MM.1S (cell line): ENCODE data around the gene SLC5A3.

Experiments
- DNase-seq: peaks from one replicate; pipeline ENCODE4 v3.0.0-alpha.2; 2015
- H2AFZ ChIP-seq: fragments of 300-600 bp; sonication (generic); 2 replicates; pipeline ENCODE4 v1.6.0; 2016; ENCODE audit warnings: antibody characterized with exemption, low read length
- H3F3A ChIP-seq: fragments of 300-600 bp; sonication (generic); 2 replicates; pipeline ENCODE4 v1.6.1; 2016; ENCODE audit warnings: mild to moderate bottlenecking, antibody characterized with exemption, low read length, moderate library complexity, mixed read lengths; ENCODE audit not compliant: insufficient read depth
- H3K27ac ChIP-seq: fragments of 300-600 bp; sonication (generic); 2 replicates; pipeline ENCODE4 v1.5.1; 2016; ENCODE audit warnings: mild to moderate bottlenecking, low read length
- H3K27me3 ChIP-seq: fragments of 300-600 bp; sonication (generic); replicated peaks from 2 replicates; pipeline ENCODE4 v1.6.0; 2016; ENCODE audit warnings: low read length; ENCODE audit not compliant: insufficient read depth
- H3K36me3 ChIP-seq: fragments of 300-600 bp; sonication (generic); replicated peaks from 2 replicates; pipeline ENCODE4 v1.6.1; 2016; ENCODE audit warnings: mild to moderate bottlenecking, low read length, mixed read lengths; ENCODE audit not compliant: insufficient read depth
- H3K4me1 ChIP-seq: fragments of 300-600 bp; sonication (generic); 2 replicates; pipeline ENCODE4 v1.6.1; 2016; ENCODE audit warnings: low read length, mixed read lengths
- H3K4me2 ChIP-seq: fragments of 300-600 bp; sonication (generic); 2 replicates; pipeline ENCODE4 v1.6.0; 2016; ENCODE audit warnings: low read depth, low read length
- H3K4me3 ChIP-seq: fragments of 300-600 bp; sonication (generic); 2 replicates; pipeline ENCODE4 v1.5.1; 2016; ENCODE audit warnings: low read length, mixed read lengths
- H3K79me2 ChIP-seq: fragments of 300-600 bp; sonication (generic); 2 replicates; pipeline ENCODE4 v1.6.1; 2016; ENCODE audit warnings: mixed run types, low read length, mixed read lengths
- H3K9ac ChIP-seq: fragments of 300-600 bp; sonication (generic); 2 replicates; pipeline ENCODE4 v1.6.1; 2016; ENCODE audit warnings: low read length, mixed read lengths
- H3K9me2 ChIP-seq: fragments of 300-600 bp; sonication (generic); replicated peaks from 2 replicates; pipeline ENCODE4 v1.6.1; 2016; ENCODE audit warnings: mild to moderate bottlenecking, low read length, mixed read lengths; ENCODE audit not compliant: insufficient read depth
- H3K9me3 ChIP-seq: fragments of 300-600 bp; sonication (generic); replicated peaks from 2 replicates; pipeline ENCODE4 v1.6.1; 2016; ENCODE audit warnings: mild to moderate bottlenecking, low read length, mixed read lengths; ENCODE audit not compliant: insufficient read depth
- H4K20me1 ChIP-seq: fragments of 300-600 bp; sonication (generic); 2 replicates; pipeline ENCODE4 v1.6.1; 2016; ENCODE audit warnings: mild to moderate bottlenecking, low read length, moderate library complexity, mixed read lengths; ENCODE audit not compliant: insufficient read depth
- EZH2 ChIP-seq: fragments of 300-600 bp; sonication (generic); optimal IDR thresholded peaks from 2 replicates; pipeline ENCODE3; 2017; ENCODE audit warnings: low read depth, mild to moderate bottlenecking, antibody characterized with exemption, low read length, mixed read lengths
- EZH2phosphoT487 ChIP-seq: fragments of 300-600 bp; sonication (generic); IDR thresholded peaks from 2 replicates; pipeline ENCODE4 v1.6.1; 2018; ENCODE audit warnings: antibody characterized with exemption, low read length
- TF ChIP-seq, protein P1 (sequence below): fragments of 300-600 bp; sonication (generic); IDR thresholded peaks from 2 replicates; pipeline ENCODE4 v1.5.1; 2016; ENCODE audit warnings: antibody characterized with exemption, low read length, mixed read lengths

SLC5A3 gene

GRCh38 chr21:34109075-34109474, 35.7 kb downstream of the SLC5A3 start:
- no peak for DNase-seq
- Histone ChIP-seq H3K4me1 (no peaks in the 10 kb centered on the region), H3K9me3 (no peaks in the 10 kb centered on the region), H3K79me2 (no peaks in the 10 kb centered on the region), H3K27ac (no peak overlapping the region), H3K9me2 (no peaks in the 10 kb centered on the region), H3K9ac (no peak overlapping the region), H2AFZ (no peak overlapping the region), H4K20me1 (no peaks in the 10 kb centered on the region), H3K4me2 (no peak overlapping the region), H3K27me3 (no peaks in the 10 kb centered on the region), H3K4me3 (no peak overlapping the region), H3F3A (no peaks in the 10 kb centered on the region), H3K36me3 (no peaks in the 10 kb centered on the region)
- TF ChIP-seq EZH2phosphoT487 (no peak), EZH2 (no peak)
- TF ChIP-seq, protein P1, sequence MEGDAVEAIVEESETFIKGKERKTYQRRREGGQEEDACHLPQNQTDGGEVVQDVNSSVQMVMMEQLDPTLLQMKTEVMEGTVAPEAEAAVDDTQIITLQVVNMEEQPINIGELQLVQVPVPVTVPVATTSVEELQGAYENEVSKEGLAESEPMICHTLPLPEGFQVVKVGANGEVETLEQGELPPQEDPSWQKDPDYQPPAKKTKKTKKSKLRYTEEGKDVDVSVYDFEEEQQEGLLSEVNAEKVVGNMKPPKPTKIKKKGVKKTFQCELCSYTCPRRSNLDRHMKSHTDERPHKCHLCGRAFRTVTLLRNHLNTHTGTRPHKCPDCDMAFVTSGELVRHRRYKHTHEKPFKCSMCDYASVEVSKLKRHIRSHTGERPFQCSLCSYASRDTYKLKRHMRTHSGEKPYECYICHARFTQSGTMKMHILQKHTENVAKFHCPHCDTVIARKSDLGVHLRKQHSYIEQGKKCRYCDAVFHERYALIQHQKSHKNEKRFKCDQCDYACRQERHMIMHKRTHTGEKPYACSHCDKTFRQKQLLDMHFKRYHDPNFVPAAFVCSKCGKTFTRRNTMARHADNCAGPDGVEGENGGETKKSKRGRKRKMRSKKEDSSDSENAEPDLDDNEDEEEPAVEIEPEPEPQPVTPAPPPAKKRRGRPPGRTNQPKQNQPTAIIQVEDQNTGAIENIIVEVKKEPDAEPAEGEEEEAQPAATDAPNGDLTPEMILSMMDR = no peak

DNA sequence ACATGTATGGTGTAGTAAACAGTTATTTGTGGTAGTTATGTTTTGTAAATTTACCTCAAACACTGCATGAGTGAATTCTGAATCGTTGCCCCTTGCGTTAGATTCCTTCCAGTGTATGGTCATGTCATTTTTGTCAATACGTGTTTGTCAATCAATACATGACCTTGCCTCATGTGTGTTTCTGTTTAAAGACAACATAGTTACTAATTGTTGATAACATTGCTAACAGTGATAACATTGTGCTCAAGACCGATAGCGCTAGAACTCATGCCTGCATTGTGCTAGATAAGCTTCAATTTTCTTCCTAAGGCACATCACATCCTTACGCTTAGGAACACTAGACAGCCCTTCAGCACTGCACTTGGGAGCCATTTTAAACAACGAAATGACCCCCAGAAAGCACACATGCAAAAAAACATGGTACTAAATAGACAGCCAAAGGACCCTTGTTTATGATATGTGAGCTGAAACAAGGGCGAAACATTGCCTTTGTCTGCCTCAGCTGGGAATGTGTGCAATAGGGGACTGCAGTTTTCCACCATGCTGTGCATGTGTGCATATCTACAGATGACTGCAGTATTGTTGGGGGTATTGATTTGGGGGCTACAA, 37.3 kb downstream of the SLC5A3 start:
- Histone ChIP-seq H3K36me3 (no peaks in the 10 kb centered on the region), H3K4me2 (no peak overlapping the region), H3K9me2 (no peaks in the 10 kb centered on the region), H3K27ac (no peak overlapping the region), H3K4me1 (no peaks in the 10 kb centered on the region), H4K20me1 (no peaks in the 10 kb centered on the region), H3K27me3 (no peaks in the 10 kb centered on the region), H2AFZ (no peak overlapping the region), H3K4me3 (no peak overlapping the region), H3K9me3 (no peaks in the 10 kb centered on the region), H3K79me2 (no peaks in the 10 kb centered on the region), H3K9ac (no peak overlapping the region), H3F3A (no peaks in the 10 kb centered on the region)
- TF ChIP-seq EZH2phosphoT487 (no peak), EZH2 (no peak)
- TF ChIP-seq, protein P1 = no peak
- no peak for DNase-seq

DNA sequence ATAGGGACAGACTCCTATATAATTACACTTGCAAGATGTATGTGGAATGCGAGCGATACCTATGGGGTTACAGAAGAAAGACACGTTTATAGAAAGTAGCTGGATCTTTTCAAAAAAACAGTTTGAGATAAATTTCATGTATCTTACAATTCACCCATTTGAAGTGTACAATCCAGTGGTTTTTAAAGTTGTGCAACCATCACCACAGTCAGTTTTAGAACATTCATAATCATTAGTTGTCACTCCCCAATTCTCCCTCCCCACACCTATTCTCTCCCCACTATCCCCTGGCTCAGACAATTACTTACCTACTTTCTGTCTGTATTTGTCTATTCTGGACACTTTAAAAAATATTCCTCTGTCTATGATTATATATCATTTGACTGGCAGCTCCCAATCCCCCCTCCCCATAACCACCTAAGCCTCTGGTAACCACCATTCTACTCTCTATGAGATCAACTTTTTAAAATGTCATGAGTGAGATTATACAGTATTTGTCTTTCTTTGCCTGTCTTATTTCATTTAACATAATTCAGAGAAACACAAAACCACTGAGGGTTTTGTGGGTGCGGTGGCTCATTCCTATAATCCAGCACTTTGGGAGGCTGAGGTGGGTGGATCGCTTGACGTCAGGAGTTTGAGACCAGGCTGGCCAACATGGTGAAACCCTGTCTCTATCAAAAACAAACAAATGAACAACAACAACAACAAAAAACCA, 39.1 kb downstream of the SLC5A3 start:
- no peaks in the 10 kb centered on the region for H3K9me2 ChIP-seq
- H3K27me3 ChIP-seq = no peaks in the 10 kb centered on the region
- H3F3A ChIP-seq = no peaks in the 10 kb centered on the region
- no peaks in the 10 kb centered on the region for H3K79me2 ChIP-seq
- no peaks in the 10 kb centered on the region for H3K4me1 ChIP-seq
- no peaks in the 10 kb centered on the region for H3K36me3 ChIP-seq
- TF ChIP-seq EZH2 (no peak), EZH2phosphoT487 (no peak)
- TF ChIP-seq, protein P1 = no peak
- H2AFZ ChIP-seq = no peak overlapping the region
- DNase-seq = no peak
- H3K4me3 ChIP-seq = no peak overlapping the region
- H4K20me1 ChIP-seq = no peaks in the 10 kb centered on the region
- no peaks in the 10 kb centered on the region for H3K9me3 ChIP-seq
- no peak overlapping the region for H3K27ac ChIP-seq
- H3K9ac ChIP-seq = no peak overlapping the region
- H3K4me2 ChIP-seq = no peak overlapping the region
